Stimulated activated CD8-positive, alpha-beta memory T cell treated with anti-CD3 and anti-CD28 coated beads, Interleukin-15, amount 100 ng/mL, for 24 hours (primary cell): ENCODE measurements around the gene OR6J1.
"Not testable (repeated sequence)": the region's sequence is repeated elsewhere in the genome, so short reads cannot be mapped to it uniquely, and the experiment has no call there.

Experiments used
- DNase-seq: peaks from one replicate; pipeline ENCODE4 v3.0.0-alpha.2; 2020; ENCODE audit warnings: low read depth

The OR6J1 gene

DNA sequence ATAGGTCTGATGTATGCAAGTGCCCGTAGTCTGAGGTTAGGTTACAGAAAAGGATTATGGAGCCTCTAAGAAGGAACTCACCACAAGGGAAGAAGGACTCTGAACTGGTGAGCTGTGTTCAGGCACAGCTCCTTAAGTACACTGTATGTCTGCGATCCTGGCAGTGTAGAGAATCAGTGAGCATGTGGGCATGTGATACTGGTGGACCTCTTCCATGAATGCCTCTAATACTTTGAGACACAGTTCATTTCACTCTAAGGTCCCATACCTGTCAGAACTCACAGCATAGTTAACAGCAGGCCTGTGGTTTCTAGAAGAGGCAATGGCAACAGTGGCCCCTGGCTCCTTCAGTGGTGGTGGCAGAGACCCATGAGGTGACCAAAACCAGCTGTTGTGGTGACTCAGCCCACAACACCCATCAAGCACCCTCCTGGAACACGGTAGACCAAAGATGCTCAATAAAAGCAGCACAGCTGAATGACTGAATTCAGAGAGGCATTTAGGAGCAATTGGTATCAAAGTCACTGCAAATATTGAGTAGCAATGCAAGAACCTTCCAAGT, 6.9 kb upstream of the OR6J1 start:
- no peak for DNase-seq

DNA sequence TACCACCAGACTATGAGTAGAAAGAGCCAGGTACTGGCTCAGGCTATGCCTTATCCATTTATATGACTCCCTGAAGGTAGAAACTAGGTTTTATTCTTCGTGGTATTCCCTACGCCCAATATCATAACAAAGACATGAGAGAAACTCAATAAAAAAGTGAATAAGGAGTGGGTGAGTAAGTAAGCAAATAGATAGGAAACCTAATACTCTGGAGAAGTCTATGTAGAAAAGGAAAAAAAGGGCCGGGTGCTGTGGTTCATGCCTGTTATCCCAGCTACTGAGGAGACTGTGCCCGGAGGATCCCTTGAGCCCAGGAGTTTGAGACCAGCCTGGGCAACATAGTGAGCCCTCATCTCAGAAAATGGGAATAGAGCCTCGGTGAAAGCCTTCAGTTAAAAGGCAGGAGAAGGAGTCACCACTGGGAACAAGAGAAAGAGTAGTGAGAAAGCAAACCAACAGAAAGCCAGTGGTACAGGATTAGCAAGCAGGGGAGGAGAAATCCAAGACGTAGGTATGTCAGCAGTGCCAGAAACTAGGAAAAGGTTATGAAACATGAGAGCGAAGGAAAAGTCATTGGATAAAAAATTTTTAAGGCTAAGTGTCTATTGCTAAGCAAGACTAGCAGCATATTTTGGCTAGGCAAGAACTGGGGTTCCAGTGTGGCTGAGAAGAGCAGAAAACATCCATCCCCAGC, 6.0 kb upstream of the OR6J1 start:
- no peak for DNase-seq

DNA sequence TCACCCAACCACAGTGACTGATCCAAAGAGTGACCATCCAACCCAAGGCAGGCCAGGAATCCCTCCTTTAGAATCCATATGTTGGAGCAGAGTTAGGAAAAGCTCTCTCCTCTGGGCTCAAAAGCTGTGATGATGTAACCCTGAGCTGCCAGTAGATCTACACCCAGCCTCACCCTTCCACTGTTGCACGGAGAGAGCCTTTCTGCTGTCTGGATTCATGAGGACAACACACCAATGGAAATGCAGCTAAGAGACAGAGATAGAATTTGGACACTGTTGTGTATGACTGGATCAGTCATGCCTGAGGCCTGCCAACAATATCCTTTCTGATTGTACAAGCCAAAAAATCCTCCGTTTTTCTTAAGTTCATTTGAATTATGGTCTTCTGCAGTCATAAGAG, 4.4 kb upstream of the OR6J1 start:
- no peak for DNase-seq

- DNase-seq = no peak
Observed at GRCh38 chr14:22646570-22647254, 2.6 kb upstream of the OR6J1 start.

GRCh38 chr14:22641846-22642245, 2.3 kb downstream of the OR6J1 start:
- no peak for DNase-seq

DNA sequence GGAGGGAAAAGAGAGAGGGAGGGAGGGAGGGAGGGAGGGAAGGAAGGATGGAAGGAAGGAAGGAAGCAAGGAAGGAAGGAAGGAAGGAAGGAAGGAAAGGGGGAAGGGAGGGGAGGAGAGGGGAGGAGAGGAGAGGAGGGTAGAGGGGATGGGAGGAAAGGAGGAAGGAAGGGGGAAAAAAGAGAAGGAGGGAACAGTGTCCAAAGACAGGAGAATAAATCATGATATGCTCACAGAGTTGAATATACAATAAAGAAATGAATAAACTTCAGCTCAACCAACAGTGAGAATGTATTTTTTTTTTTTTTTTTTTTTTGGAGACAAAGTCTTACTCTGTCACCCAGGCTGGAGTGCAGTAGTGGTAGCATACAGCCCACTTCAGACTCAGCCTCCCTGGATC, 4.0 kb downstream of the OR6J1 start:
- no peak for DNase-seq

GRCh38 chr14:22635980-22636379, 8.2 kb downstream of the OR6J1 start:
- DNase-seq = not testable (repeated sequence)

GRCh38 chr14:22634233-22634900, 9.8 kb downstream of the OR6J1 start:
- no peak for DNase-seq

DNA sequence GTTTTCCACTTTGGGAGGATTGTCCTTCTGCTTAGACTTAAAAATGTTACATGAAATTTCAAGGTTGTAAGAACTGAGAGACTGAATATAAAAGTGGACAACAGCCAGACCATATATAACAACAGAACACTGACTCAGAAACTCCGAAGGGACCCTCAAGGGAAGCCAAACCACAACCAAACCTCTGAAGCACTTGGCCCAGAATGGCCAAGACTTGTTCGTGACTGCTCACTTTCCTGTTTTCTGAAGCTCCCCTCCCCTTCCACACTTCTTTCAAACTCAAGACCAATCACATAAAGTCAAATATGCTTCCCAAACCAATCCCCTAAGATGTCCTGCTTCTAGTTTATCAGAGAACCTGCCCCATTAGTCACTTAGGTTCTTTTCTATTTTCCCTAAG, 13.7 kb downstream of the OR6J1 start:
- no peak for DNase-seq

- DNase-seq = no peak
Observed at GRCh38 chr14:22630066-22630465, 14.1 kb downstream of the OR6J1 start.

GRCh38 chr14:22629361-22629760, 14.8 kb downstream of the OR6J1 start:
- no peak for DNase-seq

- DNase-seq = no peak
Observed at GRCh38 chr14:22627506-22628263, 16.5 kb downstream of the OR6J1 start.

GRCh38 chr14:22626590-22626989, 17.6 kb downstream of the OR6J1 start:
- no peak for DNase-seq

GRCh38 chr14:22623047-22623446, 21.1 kb downstream of the OR6J1 start:
- no peak for DNase-seq

GRCh38 chr14:22622255-22622654, 21.9 kb downstream of the OR6J1 start:
- no peak for DNase-seq

GRCh38 chr14:22615765-22616164, 28.4 kb downstream of the OR6J1 start:
- DNase-seq = not testable (repeated sequence)

DNA sequence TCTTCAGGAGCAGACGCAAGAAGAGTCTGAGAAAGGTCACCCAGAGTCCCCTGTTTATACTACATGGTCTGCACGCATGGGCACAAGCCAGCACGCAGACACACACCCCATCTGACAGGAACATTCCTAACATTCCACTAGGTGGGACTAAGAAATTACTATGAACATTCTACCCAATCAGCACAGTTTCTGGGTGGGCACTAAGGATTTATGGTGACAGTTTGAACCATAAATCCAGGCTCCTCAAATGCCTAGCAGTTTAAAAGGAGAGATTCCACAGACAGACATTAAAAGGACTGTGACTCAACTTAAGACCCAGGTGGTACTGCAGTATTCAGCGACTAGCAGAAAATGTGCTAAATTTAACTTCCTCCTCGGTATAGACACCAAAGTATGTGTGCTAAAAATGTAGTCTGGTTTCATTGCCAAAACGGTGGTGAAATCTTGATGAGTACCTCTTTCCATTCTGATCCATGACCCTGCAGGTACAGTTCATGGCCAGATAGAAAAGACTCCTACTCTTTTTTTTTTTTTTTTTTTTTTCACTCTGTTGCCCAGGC, 29.8 kb downstream of the OR6J1 start:
- no peak for DNase-seq

- no peak for DNase-seq
Observed at GRCh38 chr14:22613736-22614239, 30.4 kb downstream of the OR6J1 start.

- DNase-seq = no peak
Observed at GRCh38 chr14:22613106-22613695, 31.0 kb downstream of the OR6J1 start.

GRCh38 chr14:22610931-22611330, 33.2 kb downstream of the OR6J1 start:
- DNase-seq = no peak

DNA sequence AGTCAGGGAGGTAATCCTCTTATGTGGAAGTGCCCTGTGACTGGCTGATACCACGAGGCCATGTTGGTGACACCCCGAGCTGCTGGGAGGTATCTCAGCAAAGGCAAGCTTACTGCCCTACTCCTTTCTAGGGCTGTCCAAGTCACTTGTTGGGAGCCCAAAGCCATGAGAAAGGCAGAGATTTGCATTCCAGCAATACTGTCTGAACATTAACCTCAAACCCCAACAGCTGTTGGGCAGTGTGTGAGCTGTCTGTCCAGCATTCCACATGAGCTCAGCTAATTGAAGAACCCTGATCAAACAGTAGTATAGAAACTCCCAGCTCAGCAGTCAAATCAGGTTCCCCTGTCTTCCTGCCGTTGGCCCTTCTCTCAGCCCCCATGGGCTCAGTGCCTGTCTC, 36.9 kb downstream of the OR6J1 start:
- DNase-seq = no peak
